Activated CD8-positive, alpha-beta T cell treated with anti-CD3 and anti-CD28 coated beads for 36 hours (primary cell): ENCODE results near the gene APOBEC3G. TPM values are rescaled to one million over a fixed set of nuclear protein-coding genes. Genes with fewer than 3 reads are reported as not detected.
"Not testable (repeated sequence)": the region's sequence is repeated elsewhere in the genome, so short reads cannot be mapped to it uniquely, and the experiment has no call there.

Experiments
- ATAC-seq: fragments of 200-7000 bp; cut with Tn5 transposase; one replicate; pipeline ENCODE4 v1.10.0; 2021; ENCODE audit warnings: mild to moderate bottlenecking, moderate library complexity
- CTCF ChIA-PET: fragments of 350-600 bp; sonication (Branson Sonifier 250); formaldehyde crosslinking; loops from one replicate; lab custom pipeline; 2021; ENCODE audit warnings: antibody characterized with exemption; lab: Charles Lee
- POLR2A ChIA-PET: fragments of 350-600 bp; sonication (Branson Sonifier 250); formaldehyde crosslinking; loops from one replicate; lab custom pipeline; 2021; ENCODE audit warnings: antibody characterized with exemption; lab: Charles Lee
- DNase-seq: peaks from one replicate; pipeline ENCODE4 v3.0.0-alpha.2; 2020
- H3K27ac Mint-ChIP-seq: one replicate; pipeline ENCODE4 v1.8.0; 2021; ENCODE audit warnings: mild to moderate bottlenecking, mixed read lengths
- H3K27me3 Mint-ChIP-seq: one replicate; pipeline ENCODE4 v1.8.0; 2021; ENCODE audit warnings: mixed read lengths
- H3K36me3 Mint-ChIP-seq: one replicate; pipeline ENCODE4 v1.8.0; 2021; ENCODE audit warnings: low read depth, mixed read lengths
- H3K4me1 Mint-ChIP-seq: one replicate; pipeline ENCODE4 v1.8.0; 2021; ENCODE audit warnings: low read depth, mixed read lengths
- H3K4me3 Mint-ChIP-seq: one replicate; pipeline ENCODE4 v1.8.0; 2021; ENCODE audit warnings: mild to moderate bottlenecking, moderate library complexity, mixed read lengths
- H3K9me3 Mint-ChIP-seq: one replicate; pipeline ENCODE4 v1.8.0; 2021; ENCODE audit warnings: mixed read lengths
- intact Hi-C: fragments of 100-400 bp; cut with micrococcal nuclease; formaldehyde crosslinking; loops from one replicate; pipeline ENCODE4 v1.10.0; 2022
- total RNA-seq, 2 experiments: library from RNA; stranded (reverse); gene quantifications; one replicate each; pipeline ENCODE4 v1.2.3, GENCODE V29; 2021
- TF ChIP-seq, protein P1 (sequence below): fragments of 200-600 bp; IDR thresholded peaks from one replicate; pipeline ENCODE4 v1.8.0; 2022; ENCODE audit warnings: antibody characterized with exemption, mild to moderate bottlenecking

APOBEC3G gene
- total RNA-seq, 2 experiments from 2014 or later = 66.0 to 66.5 TPM

DNA sequence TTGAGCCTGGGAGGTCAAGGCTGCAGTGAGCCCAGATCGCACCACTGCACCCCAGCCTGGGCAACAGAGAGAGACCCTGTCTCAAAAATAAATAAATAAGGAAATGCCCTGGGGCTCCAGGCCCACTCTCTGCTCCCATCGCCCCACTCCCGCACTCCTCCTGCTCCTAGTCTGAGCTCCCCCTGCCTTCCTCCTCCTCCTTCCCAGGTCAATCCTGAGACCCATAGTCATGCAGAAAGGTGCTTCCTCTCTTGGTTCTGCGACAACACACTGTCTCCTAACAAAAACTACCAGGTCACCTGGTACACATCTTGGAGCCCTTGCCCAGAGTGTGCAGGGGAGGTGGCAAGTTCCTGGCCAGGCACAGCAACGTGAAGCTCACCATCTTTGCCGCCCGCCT lies 6.9 kb upstream of the APOBEC3G start:
- H3K36me3 Mint-ChIP-seq = no peaks in the 10 kb centered on the region
- TF ChIP-seq, protein P1, sequence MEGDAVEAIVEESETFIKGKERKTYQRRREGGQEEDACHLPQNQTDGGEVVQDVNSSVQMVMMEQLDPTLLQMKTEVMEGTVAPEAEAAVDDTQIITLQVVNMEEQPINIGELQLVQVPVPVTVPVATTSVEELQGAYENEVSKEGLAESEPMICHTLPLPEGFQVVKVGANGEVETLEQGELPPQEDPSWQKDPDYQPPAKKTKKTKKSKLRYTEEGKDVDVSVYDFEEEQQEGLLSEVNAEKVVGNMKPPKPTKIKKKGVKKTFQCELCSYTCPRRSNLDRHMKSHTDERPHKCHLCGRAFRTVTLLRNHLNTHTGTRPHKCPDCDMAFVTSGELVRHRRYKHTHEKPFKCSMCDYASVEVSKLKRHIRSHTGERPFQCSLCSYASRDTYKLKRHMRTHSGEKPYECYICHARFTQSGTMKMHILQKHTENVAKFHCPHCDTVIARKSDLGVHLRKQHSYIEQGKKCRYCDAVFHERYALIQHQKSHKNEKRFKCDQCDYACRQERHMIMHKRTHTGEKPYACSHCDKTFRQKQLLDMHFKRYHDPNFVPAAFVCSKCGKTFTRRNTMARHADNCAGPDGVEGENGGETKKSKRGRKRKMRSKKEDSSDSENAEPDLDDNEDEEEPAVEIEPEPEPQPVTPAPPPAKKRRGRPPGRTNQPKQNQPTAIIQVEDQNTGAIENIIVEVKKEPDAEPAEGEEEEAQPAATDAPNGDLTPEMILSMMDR = no peak
- DNase-seq (no peak), ATAC-seq (no peak)
- H3K27me3 Mint-ChIP-seq = no peaks in the 10 kb centered on the region
- intact Hi-C loops = no loop called here
- no peak overlapping the region for H3K4me3 Mint-ChIP-seq
- ChIA-PET POLR2A (interaction anchor here (1.3 kb wide), 1 partner anchor 19 kb away, joined by 4 read pairs; no protein-coding TSS in a partner anchor), CTCF (no interaction called here)
- H3K27ac Mint-ChIP-seq = no peak overlapping the region
- peaks cover 1% of the 10 kb centered on the region for H3K9me3 Mint-ChIP-seq
- peaks cover 12% of the 10 kb centered on the region for H3K4me1 Mint-ChIP-seq

DNA sequence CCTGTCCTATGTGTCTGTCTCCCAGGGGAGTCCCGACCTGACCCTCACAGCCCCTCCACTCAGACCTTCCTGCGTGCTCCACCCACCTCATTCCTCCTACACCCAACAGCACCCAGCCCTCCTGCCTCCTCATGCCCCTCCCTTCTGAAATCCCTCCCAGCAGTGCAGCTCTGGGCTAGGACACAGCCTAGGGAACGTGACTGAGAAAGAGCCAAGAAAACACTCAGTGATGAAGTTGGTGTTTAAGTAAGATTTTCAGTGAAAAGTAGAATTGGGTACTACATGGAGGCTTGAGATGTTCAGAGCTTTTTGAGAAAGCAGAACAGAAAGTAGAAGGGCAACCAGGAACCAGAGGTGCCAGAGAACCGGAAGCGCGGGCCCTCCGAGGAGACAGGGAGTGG lies 4.5 kb upstream of the APOBEC3G start:
- H3K27me3 Mint-ChIP-seq, DNase-seq, intact Hi-C loops, H3K36me3 Mint-ChIP-seq, H3K27ac Mint-ChIP-seq, CTCF ChIA-PET, ATAC-seq, H3K4me3 Mint-ChIP-seq, H3K9me3 Mint-ChIP-seq: not testable (repeated sequence)
- POLR2A ChIA-PET = interaction anchor here (1.2 kb wide), 1 partner anchor 18 kb away, joined by 3 read pairs; no protein-coding TSS in a partner anchor
- peaks cover 18% of the 10 kb centered on the region for H3K4me1 Mint-ChIP-seq

DNA sequence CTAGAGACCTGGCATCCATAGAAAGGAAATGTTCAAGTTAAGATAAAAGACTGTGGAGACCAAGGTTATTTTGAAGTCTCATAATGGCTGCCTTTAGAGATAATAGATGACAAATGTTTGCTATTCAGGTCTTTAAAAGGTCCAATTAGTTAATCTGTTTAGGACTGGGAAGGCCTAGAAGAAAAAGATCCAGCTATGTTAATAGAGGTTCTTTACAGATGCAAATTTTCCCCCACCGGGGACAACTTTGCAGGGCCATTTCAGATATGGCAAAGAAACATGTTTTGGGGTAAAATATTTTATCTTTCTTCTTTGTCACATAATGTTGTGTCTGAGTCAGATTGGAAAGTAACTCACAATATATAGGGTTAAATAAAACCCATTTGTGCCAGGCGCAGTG lies 3.1 kb upstream of the APOBEC3G start:
- H3K27ac Mint-ChIP-seq = peak overlapping the region; percentile 16
- TF ChIP-seq, protein P1 = no peak
- H3K4me1 Mint-ChIP-seq = peaks cover 26% of the 10 kb centered on the region
- ATAC-seq (no peak), DNase-seq (no peak)
- peaks cover 15% of the 10 kb centered on the region for H3K36me3 Mint-ChIP-seq
- intact Hi-C loops = no loop called here
- POLR2A ChIA-PET = no interaction called here
- H3K27me3 Mint-ChIP-seq = no peaks in the 10 kb centered on the region
- CTCF ChIA-PET = no interaction called here
- H3K9me3 Mint-ChIP-seq = no peaks in the 10 kb centered on the region
- no peak overlapping the region for H3K4me3 Mint-ChIP-seq

DNA sequence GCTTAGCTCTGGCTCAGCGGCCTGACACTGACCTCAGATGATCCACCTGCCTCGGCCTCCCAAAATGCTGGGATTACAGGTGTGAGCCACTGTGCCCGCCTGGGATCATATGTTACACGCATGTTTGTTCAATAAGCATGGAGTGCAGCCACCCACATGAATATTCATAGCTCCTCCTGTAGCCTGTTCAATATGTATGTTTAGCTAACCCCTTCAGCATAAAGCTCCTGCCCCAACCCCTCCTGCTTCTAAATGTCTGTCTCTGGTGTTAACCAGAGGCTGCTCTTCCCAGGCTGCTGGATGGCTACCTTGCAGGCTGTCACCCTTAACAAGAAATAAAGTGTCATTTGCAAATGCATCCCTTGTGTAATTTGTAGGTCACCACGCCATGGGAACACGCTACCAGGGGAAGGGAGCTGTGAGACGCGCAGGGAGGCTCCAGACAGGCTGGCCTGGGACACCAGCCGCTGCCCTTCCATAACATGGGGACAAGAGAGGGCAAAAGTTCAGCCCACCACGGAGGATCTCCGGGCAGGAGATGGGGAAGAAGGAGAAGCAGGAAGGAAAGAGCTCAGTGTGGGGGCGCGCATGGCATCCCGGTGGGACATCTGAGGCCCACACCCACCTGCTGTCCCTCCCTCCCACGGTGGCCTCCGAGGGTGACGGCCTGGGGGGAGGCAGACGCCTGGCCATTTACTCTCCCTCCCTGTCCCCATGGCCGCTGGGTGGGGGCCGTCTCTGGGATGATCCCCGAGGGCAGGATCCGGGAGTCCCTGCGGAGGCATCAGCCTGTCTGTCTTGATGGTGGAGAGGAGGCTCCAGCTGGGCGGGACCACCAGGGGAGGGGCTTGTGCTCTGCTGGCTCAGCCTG lies 685 bp upstream of the APOBEC3G start:
- H3K36me3 Mint-ChIP-seq = peaks cover 29% of the 10 kb centered on the region
- peak overlapping the region; percentile 72 for H3K4me3 Mint-ChIP-seq
- H3K9me3 Mint-ChIP-seq, intact Hi-C loops, CTCF ChIA-PET, H3K27me3 Mint-ChIP-seq, ATAC-seq, DNase-seq: not testable (repeated sequence)
- peak overlapping the region; percentile 87 for H3K27ac Mint-ChIP-seq
- peaks cover 42% of the 10 kb centered on the region for H3K4me1 Mint-ChIP-seq
- POLR2A ChIA-PET = interaction anchor here (1.6 kb wide), 1 partner anchor 9 kb away, joined by 5 read pairs; no protein-coding TSS in a partner anchor

DNA sequence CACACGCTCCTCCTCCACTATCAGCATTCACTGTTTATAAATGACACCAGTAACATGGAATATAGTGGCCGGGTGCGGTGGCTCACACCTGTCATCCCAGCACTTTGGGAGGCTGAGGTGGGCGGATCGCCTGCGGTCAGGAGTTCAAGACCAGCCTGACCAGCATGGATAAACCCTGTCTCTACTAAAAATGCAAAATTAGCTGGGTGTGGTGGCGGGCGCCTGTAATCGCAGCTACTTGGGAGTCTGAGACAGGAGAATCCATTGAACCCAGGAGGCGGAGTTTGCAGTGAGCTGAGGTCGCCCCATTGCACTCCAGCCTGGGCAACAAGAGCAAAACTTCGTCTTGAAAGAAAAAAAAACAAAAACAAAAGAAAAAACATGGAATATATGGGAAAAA lies 837 bp downstream of the APOBEC3G start:
- Mint-ChIP-seq H3K4me3 (peak overlapping the region; percentile 93), H3K4me1 (peaks cover 50% of the 10 kb centered on the region), H3K27ac (peak overlapping the region; percentile 94), H3K36me3 (peaks cover 36% of the 10 kb centered on the region)
- DNase-seq, H3K27me3 Mint-ChIP-seq, intact Hi-C loops, H3K9me3 Mint-ChIP-seq, ATAC-seq: not testable (repeated sequence)
- ChIA-PET POLR2A (interaction anchor here (0.6 to 2.0 kb wide), 4 partner anchors 10 to 241 kb away, joined by 3 to 14 read pairs (median 4); partner anchors contain the start of gene RPL3), CTCF (interaction anchor here (0.8 kb wide), 1 partner anchor 48 kb away, joined by 3 read pairs; no protein-coding TSS in a partner anchor)

DNA sequence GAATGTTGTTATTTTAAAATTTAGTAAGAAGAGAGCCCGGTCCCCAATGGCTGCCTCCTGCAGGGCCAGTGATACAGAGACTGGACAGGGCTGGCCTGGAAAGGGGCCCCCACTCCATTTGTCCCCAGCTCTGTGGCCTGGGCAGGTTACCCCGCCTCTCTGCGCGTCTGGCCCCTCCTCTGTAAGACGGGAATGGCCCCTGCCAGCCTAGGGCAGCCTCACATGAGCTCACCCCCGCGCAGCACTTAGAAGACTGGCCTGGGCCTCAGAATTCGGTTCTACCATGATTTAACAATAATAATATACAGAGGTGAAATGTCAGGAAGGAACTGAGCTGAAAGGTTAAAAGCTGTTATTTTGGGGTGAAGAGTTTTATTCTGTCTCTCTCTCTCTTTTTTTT lies 1.3 kb downstream of the APOBEC3G start:
- no peaks in the 10 kb centered on the region for H3K27me3 Mint-ChIP-seq
- POLR2A ChIA-PET = interaction anchor here (0.6 to 2.0 kb wide), 4 partner anchors 11 to 241 kb away, joined by 3 to 14 read pairs (median 4); partner anchors contain the start of gene RPL3
- DNase-seq (peak; percentile 32), ATAC-seq (no peak)
- CTCF ChIA-PET = interaction anchor here (0.8 kb wide), 1 partner anchor 48 kb away, joined by 3 read pairs; no protein-coding TSS in a partner anchor
- intact Hi-C loops = no loop called here
- peaks cover 36% of the 10 kb centered on the region for H3K36me3 Mint-ChIP-seq
- TF ChIP-seq, protein P1 = no peak
- peak overlapping the region; percentile 93 for H3K4me3 Mint-ChIP-seq
- H3K27ac Mint-ChIP-seq = peak overlapping the region; percentile 94
- H3K4me1 Mint-ChIP-seq = peaks cover 55% of the 10 kb centered on the region
- H3K9me3 Mint-ChIP-seq = no peaks in the 10 kb centered on the region

DNA sequence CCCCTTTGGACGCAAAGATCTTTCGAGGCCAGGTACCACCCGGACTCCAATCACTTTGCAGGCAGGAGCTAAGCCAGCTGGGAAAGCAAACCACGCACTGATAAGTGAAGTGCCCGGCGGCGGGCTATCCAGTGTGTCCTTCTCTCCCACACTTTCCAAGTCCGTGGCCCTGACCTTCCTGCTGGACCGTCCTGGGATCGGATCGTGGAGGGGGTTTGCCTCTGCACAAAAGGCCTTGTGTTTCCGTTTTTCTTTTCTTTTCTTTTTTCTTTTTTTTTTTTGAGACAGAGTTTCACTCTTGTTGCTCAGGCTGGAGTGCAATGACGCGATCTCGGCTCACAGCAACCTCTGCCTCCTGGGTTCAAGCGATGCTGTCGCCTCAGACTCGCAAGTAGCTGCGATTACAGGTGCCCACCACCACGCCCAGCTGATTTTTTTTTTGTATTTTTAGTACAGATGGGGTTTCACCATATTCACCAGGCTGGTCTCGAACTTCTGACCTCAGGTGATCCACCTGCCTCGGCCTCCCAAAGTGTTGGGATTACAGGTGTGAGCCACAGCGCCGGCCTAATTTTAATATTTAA lies 2.1 kb downstream of the APOBEC3G start:
- Mint-ChIP-seq H3K27ac (peak overlapping the region; percentile 94), H3K4me3 (peak overlapping the region; percentile 93), H3K4me1 (peaks cover 55% of the 10 kb centered on the region), H3K36me3 (peaks cover 37% of the 10 kb centered on the region)
- H3K9me3 Mint-ChIP-seq, DNase-seq, ATAC-seq, H3K27me3 Mint-ChIP-seq, intact Hi-C loops: not testable (repeated sequence)
- ChIA-PET CTCF (interaction anchor here (0.8 to 1.5 kb wide), 2 partner anchors 71 to 209 kb away, joined by 3 read pairs; no protein-coding TSS in a partner anchor), POLR2A (interaction anchor here (2.0 kb wide), 1 partner anchor 10 kb away, joined by 14 read pairs; no protein-coding TSS in a partner anchor)
